Stimulated activated CD8-positive, alpha-beta memory T cell treated with anti-CD3 and anti-CD28 coated beads, Interleukin-15, amount 100 ng/mL, for 4 hours (primary cell): ENCODE results near the gene AGPAT3.

Source experiments
- DNase-seq, 2 donors: peaks; one replicate each; pipeline ENCODE4 v3.0.0-alpha.2; 2020; ENCODE audit warnings: low read depth in 2 of 2

Gene AGPAT3

GRCh38 chr21:43993420-43993934 is 128.5 kb downstream of the AGPAT3 start:
- DNase-seq: no peak

GRCh38 chr21:43994085-43994484 is 129.1 kb downstream of the AGPAT3 start:
- DNase-seq: no peak

GRCh38 chr21:43994646-43995045 is 129.6 kb downstream of the AGPAT3 start:
- no peak for DNase-seq

GRCh38 chr21:43995521-43996105 is 130.6 kb downstream of the AGPAT3 start:
- no peak for DNase-seq

GRCh38 chr21:43997766-43998742 is 133.0 kb downstream of the AGPAT3 start:
- DNase-seq: no peak

- DNase-seq: no peak
These were observed 135.3 kb downstream of the AGPAT3 start for GRCh38 chr21:44000360-44000759.

- no peak for DNase-seq
These were observed 137.5 kb downstream of the AGPAT3 start for GRCh38 chr21:44002511-44002910.

GRCh38 chr21:44003307-44003966 is 138.4 kb downstream of the AGPAT3 start:
- DNase-seq: no peak

GRCh38 chr21:44005071-44005470 is 140.0 kb downstream of the AGPAT3 start:
- no peak for DNase-seq

- no peak for DNase-seq
These were observed 140.6 kb downstream of the AGPAT3 start for GRCh38 chr21:44005593-44005992.

- no peak for DNase-seq
These were observed 141.1 kb downstream of the AGPAT3 start for GRCh38 chr21:44006017-44006619.

- no peak for DNase-seq
These were observed 141.6 kb downstream of the AGPAT3 start for GRCh38 chr21:44006656-44007055.

GRCh38 chr21:44010429-44010828 is 145.4 kb downstream of the AGPAT3 start:
- DNase-seq: no peak

- no peak for DNase-seq
These were observed 146.1 kb downstream of the AGPAT3 start for GRCh38 chr21:44011123-44011522.

- peak; percentile 46 to 68 for DNase-seq
These were observed 146.8 kb downstream of the AGPAT3 start, which contains the start of gene TRAPPC10 for GRCh38 chr21:44011579-44012473. Gene TRAPPC10 (plus strand): TSS chr21:44012309. CDS start chr21:44012494, 185 bp downstream.

GRCh38 chr21:44012474-44013379 is 147.7 kb downstream of the AGPAT3 start:
- peak; percentile 56 to 72 for DNase-seq

- DNase-seq: no peak
These were observed 148.5 kb downstream of the AGPAT3 start for GRCh38 chr21:44013380-44014088.

GRCh38 chr21:44017601-44018000 is 152.6 kb downstream of the AGPAT3 start:
- no peak for DNase-seq

GRCh38 chr21:44018127-44018526 is 153.1 kb downstream of the AGPAT3 start:
- no peak for DNase-seq
